HG02610 (cell line): Measurements from ENCODE around the gene CCDC12.

Experiments
- ATAC-seq: cut with Tn5 transposase; IDR thresholded peaks from one replicate; pipeline ENCODE4 v1.9.1; 2021; ENCODE audit warnings: mild to moderate bottlenecking, moderate library complexity; ENCODE audit not compliant: unreplicated experiment

Gene CCDC12

GRCh38 chr3:47008234-47008796 is 31.8 kb upstream of the CCDC12 start:
- ATAC-seq: no peak

GRCh38 chr3:47007482-47008233 is 31.1 kb upstream of the CCDC12 start:
- no peak for ATAC-seq

- ATAC-seq: no peak
Measured at GRCh38 chr3:47007001-47007400, 30.5 kb upstream of the CCDC12 start.

- ATAC-seq: no peak
Measured at GRCh38 chr3:47006145-47006651, 29.7 kb upstream of the CCDC12 start.

- no peak for ATAC-seq
Measured at GRCh38 chr3:47005212-47006144, 28.9 kb upstream of the CCDC12 start.

- ATAC-seq: no peak
Measured at GRCh38 chr3:47004369-47005211, 28.0 kb upstream of the CCDC12 start.

- no peak for ATAC-seq
Measured at GRCh38 chr3:47003461-47004368, 27.2 kb upstream of the CCDC12 start.

- no peak for ATAC-seq
Measured at GRCh38 chr3:47003056-47003410, 26.5 kb upstream of the CCDC12 start.

- no peak for ATAC-seq
Measured at GRCh38 chr3:47002171-47003055, 25.9 kb upstream of the CCDC12 start.

- ATAC-seq: no peak
Measured at GRCh38 chr3:47001731-47002170, 25.2 kb upstream of the CCDC12 start.

- no peak for ATAC-seq
Measured at GRCh38 chr3:47000922-47001730, 24.6 kb upstream of the CCDC12 start.

GRCh38 chr3:47000198-47000815 is 23.8 kb upstream of the CCDC12 start:
- no peak for ATAC-seq

GRCh38 chr3:46999516-47000197 is 23.1 kb upstream of the CCDC12 start:
- no peak for ATAC-seq

- no peak for ATAC-seq
Measured at GRCh38 chr3:46998852-46999515, 22.4 kb upstream of the CCDC12 start.

GRCh38 chr3:46998121-46998851 is 21.7 kb upstream of the CCDC12 start:
- no peak for ATAC-seq
